Smooth muscle cell (in vitro differentiated cells): Measurements from ENCODE around the gene PRG3. TPM values are rescaled to one million over a fixed set of nuclear protein-coding genes. Genes with fewer than 3 reads are reported as not detected.
A peak's percentile ranks its signal among the peaks of the same experiment; 100 is the strongest.

Experiments used
- DNase-seq: peaks from one replicate; lab custom pipeline; 2025; ENCODE audit not compliant: unreplicated experiment; lab: John Stamatoyannopoulos, UW
- H2AFZ ChIP-seq: fragments of 200-600 bp; sonication (generic); 2 replicates; pipeline ENCODE4 v1.6.0; 2016; ENCODE audit warnings: antibody characterized with exemption, low read depth, mild to moderate bottlenecking
- H3F3A ChIP-seq: fragments of 200-600 bp; sonication (generic); 2 replicates; pipeline ENCODE4 v1.6.0; 2017; ENCODE audit warnings: antibody characterized with exemption, low read depth
- H3K27ac ChIP-seq: fragments of 200-600 bp; sonication (generic); 2 replicates; pipeline ENCODE4 v1.5.1; 2016; ENCODE audit warnings: low read depth, mild to moderate bottlenecking
- H3K27me3 ChIP-seq: fragments of 200-600 bp; sonication (generic); 2 replicates; pipeline ENCODE4 v1.6.1; 2016; ENCODE audit warnings: low read depth, mild to moderate bottlenecking
- H3K36me3 ChIP-seq: fragments of 200-600 bp; sonication (generic); 2 replicates; pipeline ENCODE4 v1.5.1; 2016; ENCODE audit warnings: low read depth
- H3K4me1 ChIP-seq: fragments of 200-600 bp; sonication (generic); 2 replicates; pipeline ENCODE4 v1.5.1; 2016; ENCODE audit warnings: low read depth
- H3K4me2 ChIP-seq: fragments of 200-600 bp; sonication (generic); 2 replicates; pipeline ENCODE4 v1.6.0; 2016; ENCODE audit warnings: mild to moderate bottlenecking
- H3K4me3 ChIP-seq: fragments of 200-600 bp; sonication (generic); 2 replicates; pipeline ENCODE4 v1.5.1; 2016; ENCODE audit warnings: mild to moderate bottlenecking
- H3K79me2 ChIP-seq: fragments of 200-600 bp; sonication (generic); 2 replicates; pipeline ENCODE4 v1.6.0; 2016; ENCODE audit warnings: low read depth, mild to moderate bottlenecking
- H3K9ac ChIP-seq: fragments of 200-600 bp; sonication (generic); 2 replicates; pipeline ENCODE4 v1.6.0; 2016; ENCODE audit warnings: low read depth
- H3K9me3 ChIP-seq: fragments of 200-600 bp; sonication (generic); replicated peaks from 2 replicates; pipeline ENCODE4 v1.5.1; 2016; ENCODE audit warnings: low read depth
- H4K20me1 ChIP-seq: fragments of 200-600 bp; sonication (generic); 2 replicates; pipeline ENCODE4 v1.6.0; 2016; ENCODE audit warnings: low read depth
- CTCF ChIP-seq: fragments of 200-600 bp; sonication (generic); IDR thresholded peaks from 2 replicates; pipeline ENCODE4 v1.5.1; 2017; ENCODE audit warnings: borderline replicate concordance, mild to moderate bottlenecking, antibody characterized with exemption; ENCODE audit not compliant: insufficient read depth, poor library complexity, severe bottlenecking
- WGBS: methylation state at CpG from one replicate; pipeline ENCODE4 v1.1.7; 2016; ENCODE audit warnings: low lambda C conversion rate; 5-methylcytosine and 5-hydroxymethylcytosine counted together
- polyA plus RNA-seq: library from polyadenylated mRNA; unstranded; fragments of >200 nt; fragmentation: Nextera tagmentation; extraction: Ambion mirVana; gene quantifications from 2 replicates; pipeline ENCODE4 v1.2.1, GENCODE V29; 2016
- total RNA-seq: library from RNA; depleted of rRNA; stranded (reverse); fragments of >200 nt; gene quantifications from 2 replicates; pipeline ENCODE4 v1.2.3, GENCODE V29; 2014

The PRG3 gene
- total and polyA plus RNA-seq, 2 experiments from 2014 or later, result not detected

GRCh38 chr11:57359896-57360690 is 20.9 kb downstream of the PRG3 start:
- Histone ChIP-seq H3K27ac (no peak overlapping the region), H3K4me2 (no peak overlapping the region), H3F3A (peaks cover 17% of the 10 kb centered on the region), H3K36me3 (no peaks in the 10 kb centered on the region), H4K20me1 (no peaks in the 10 kb centered on the region), H3K4me3 (no peak overlapping the region), H3K9ac (no peak overlapping the region), H3K79me2 (no peaks in the 10 kb centered on the region), H3K27me3 (peaks cover 4% of the 10 kb centered on the region), H3K4me1 (peaks cover 18% of the 10 kb centered on the region), H3K9me3 (no peaks in the 10 kb centered on the region), H2AFZ (no peak overlapping the region)
- no peak for TF ChIP-seq CTCF
- DNase-seq, result no peak
- 85% methylated on average over 9 of the region's 9 CpGs for WGBS

GRCh38 chr11:57359396-57359795 is 21.6 kb downstream of the PRG3 start:
- H4K20me1 ChIP-seq, result no peaks in the 10 kb centered on the region
- DNase-seq, result no peak
- H3F3A ChIP-seq, result peaks cover 17% of the 10 kb centered on the region
- no peaks in the 10 kb centered on the region for H3K9me3 ChIP-seq
- H3K36me3 ChIP-seq, result no peaks in the 10 kb centered on the region
- H3K79me2 ChIP-seq, result no peaks in the 10 kb centered on the region
- no peak overlapping the region for H3K4me3 ChIP-seq
- H3K4me2 ChIP-seq, result no peak overlapping the region
- 94% methylated on average over 5 of the region's 5 CpGs for WGBS
- H3K27me3 ChIP-seq, result peaks cover 4% of the 10 kb centered on the region
- no peak overlapping the region for H3K9ac ChIP-seq
- no peak overlapping the region for H2AFZ ChIP-seq
- no peak for TF ChIP-seq CTCF
- peaks cover 19% of the 10 kb centered on the region for H3K4me1 ChIP-seq
- H3K27ac ChIP-seq, result no peak overlapping the region

- Histone ChIP-seq H3K4me2 (no peak overlapping the region), H3F3A (peaks cover 17% of the 10 kb centered on the region), H3K4me1 (peaks cover 23% of the 10 kb centered on the region), H3K36me3 (no peaks in the 10 kb centered on the region), H3K27me3 (peaks cover 4% of the 10 kb centered on the region), H4K20me1 (no peaks in the 10 kb centered on the region), H2AFZ (no peak overlapping the region), H3K4me3 (no peak overlapping the region), H3K9ac (no peak overlapping the region), H3K27ac (no peak overlapping the region), H3K79me2 (no peaks in the 10 kb centered on the region), H3K9me3 (no peaks in the 10 kb centered on the region)
- TF ChIP-seq CTCF, result no peak
- no peak for DNase-seq
- WGBS, result 74% methylated on average over 9 of the region's 9 CpGs
Measured at GRCh38 chr11:57358991-57359390, 22.0 kb downstream of the PRG3 start.

- no peak for TF ChIP-seq CTCF
- WGBS, result 53% methylated on average over 9 of the region's 9 CpGs
- no peak overlapping the region for H3K9ac ChIP-seq
Measured at GRCh38 chr11:57358543-57358961, 22.4 kb downstream of the PRG3 start.

More at GRCh38 chr11:57358543-57358961, 22.4 kb downstream of the PRG3 start:
- no peak for DNase-seq
- no peak overlapping the region for H2AFZ ChIP-seq
- H4K20me1 ChIP-seq, result no peaks in the 10 kb centered on the region
- no peak overlapping the region for H3K4me2 ChIP-seq
- H3K27me3 ChIP-seq, result peaks cover 4% of the 10 kb centered on the region
- H3K4me3 ChIP-seq, result no peak overlapping the region
- peaks cover 27% of the 10 kb centered on the region for H3K4me1 ChIP-seq
- no peaks in the 10 kb centered on the region for H3K36me3 ChIP-seq
- peaks cover 17% of the 10 kb centered on the region for H3F3A ChIP-seq
- H3K27ac ChIP-seq, result peak overlapping the region; percentile 44
- H3K9me3 ChIP-seq, result no peaks in the 10 kb centered on the region
- no peaks in the 10 kb centered on the region for H3K79me2 ChIP-seq
